Progenitor cell of endocrine pancreas (in vitro differentiated cells): ENCODE results near the gene TRAPPC4. TPM values are rescaled to one million over a fixed set of nuclear protein-coding genes. Genes with fewer than 3 reads are reported as not detected.
A peak's percentile ranks its signal among the peaks of the same experiment; 100 is the strongest.
"Not testable (repeated sequence)": the region's sequence is repeated elsewhere in the genome, so short reads cannot be mapped to it uniquely, and the experiment has no call there.

ENCODE experiments used
- DNase-seq: peaks from one replicate; pipeline ENCODE4 v3.0.0; 2021; ENCODE audit warnings: low spot score; ENCODE audit not compliant: unreplicated experiment
- H3K27ac Mint-ChIP-seq: 2 replicates; pipeline ENCODE4 v1.8.0; 2021; ENCODE audit warnings: mild to moderate bottlenecking, moderate library complexity, mixed read lengths
- H3K27me3 Mint-ChIP-seq: 2 replicates; pipeline ENCODE4 v1.8.0; 2021; ENCODE audit warnings: mixed read lengths
- H3K36me3 Mint-ChIP-seq: 2 replicates; pipeline ENCODE4 v1.8.0; 2022; ENCODE audit warnings: mixed read lengths; ENCODE audit not compliant: insufficient read depth
- H3K4me1 Mint-ChIP-seq: 2 replicates; pipeline ENCODE4 v1.8.0; 2021; ENCODE audit warnings: low read depth, mixed read lengths
- H3K4me3 Mint-ChIP-seq: 2 replicates; pipeline ENCODE4 v1.8.0; 2021; ENCODE audit warnings: low read depth, mild to moderate bottlenecking, moderate library complexity, mixed read lengths
- H3K9me3 Mint-ChIP-seq: 2 replicates; pipeline ENCODE4 v1.8.0; 2021; ENCODE audit warnings: low read depth, mixed read lengths
- long read RNA-seq: library from polyadenylated mRNA; unstranded; transcript quantifications from one replicate; pipeline ENCODE4 v2.0.0, GENCODE V29; 2020
- total RNA-seq: library from RNA; stranded (reverse); gene quantifications from 2 replicates; pipeline ENCODE4 v1.2.1, GENCODE V29; 2021
- TF ChIP-seq, protein P1 (sequence below): fragments of 200-600 bp; sonication (generic); IDR thresholded peaks from one replicate; pipeline ENCODE4 v1.5.0; 2021; ENCODE audit warnings: antibody characterized with exemption, mild to moderate bottlenecking; ENCODE audit not compliant: unreplicated experiment

The TRAPPC4 gene, protein sequence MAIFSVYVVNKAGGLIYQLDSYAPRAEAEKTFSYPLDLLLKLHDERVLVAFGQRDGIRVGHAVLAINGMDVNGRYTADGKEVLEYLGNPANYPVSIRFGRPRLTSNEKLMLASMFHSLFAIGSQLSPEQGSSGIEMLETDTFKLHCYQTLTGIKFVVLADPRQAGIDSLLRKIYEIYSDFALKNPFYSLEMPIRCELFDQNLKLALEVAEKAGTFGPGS
- total RNA-seq: 60.3 and 60.7 TPM in 2 replicates
- long read RNA-seq, transcript TRAPPC4-214 (5 exons, 1,759 nt): major isoform, 26 of 30 reads
- long read RNA-seq, partial matches to known transcripts: 0 of 30 reads
- long read RNA-seq, other reads (novel, unspliced or antisense): 2 of 30 reads

DNA sequence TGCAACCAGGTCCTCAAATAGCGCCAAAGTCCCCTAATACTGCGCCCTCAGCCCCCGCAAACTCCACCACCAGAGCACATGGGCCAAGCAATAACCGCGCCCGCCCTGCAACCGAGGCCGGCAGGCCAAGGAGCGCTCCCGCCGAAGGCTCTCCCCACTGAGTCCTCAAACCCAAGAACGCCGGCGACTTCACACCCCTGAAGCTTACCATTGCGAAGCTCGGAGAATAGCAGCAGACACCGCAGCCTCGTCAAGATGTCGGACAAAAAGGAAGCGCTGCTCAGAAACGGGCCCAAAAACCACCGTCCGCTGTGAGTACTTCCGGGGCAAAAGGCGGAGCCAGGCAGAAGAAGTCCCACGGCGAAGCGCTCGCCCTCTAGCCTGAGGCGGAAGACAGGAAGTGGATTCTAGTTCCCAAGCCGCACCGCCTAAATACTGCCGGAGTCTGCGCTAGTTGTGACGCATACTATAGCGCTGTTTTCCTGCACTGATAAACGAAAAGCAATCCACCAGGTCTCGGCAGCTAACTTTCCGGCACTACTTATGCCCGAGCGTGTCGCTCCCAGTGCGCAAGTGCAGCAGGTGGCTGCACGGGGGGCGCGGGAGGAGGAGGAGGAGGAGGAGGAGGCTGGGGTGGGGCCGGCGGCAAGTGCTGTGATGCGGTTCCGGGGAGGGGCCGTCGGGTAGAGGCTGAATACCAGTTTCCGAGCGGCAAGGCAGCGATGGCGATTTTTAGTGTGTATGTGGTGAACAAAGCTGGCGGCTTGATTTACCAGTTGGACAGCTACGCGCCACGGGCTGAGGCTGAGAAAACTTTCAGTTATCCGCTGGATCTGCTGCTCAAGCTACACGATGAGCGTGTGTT lies at the start of gene TRAPPC4, which contains the start of gene RPS25:
TSS of gene TRAPPC4 (plus strand) at position 693 of the 865 bp plus-strand sequence. CDS start at position 723, 30 bp downstream.
TSS of gene RPS25 (minus strand) at position 270 of the 865 bp plus-strand sequence. CDS start at position 211, 59 bp downstream.
- H3K9me3 Mint-ChIP-seq: no peaks in the 10 kb centered on the region
- peaks cover 28% of the 10 kb centered on the region for H3K36me3 Mint-ChIP-seq
- H3K27me3 Mint-ChIP-seq: no peaks in the 10 kb centered on the region
- TF ChIP-seq, protein P1, sequence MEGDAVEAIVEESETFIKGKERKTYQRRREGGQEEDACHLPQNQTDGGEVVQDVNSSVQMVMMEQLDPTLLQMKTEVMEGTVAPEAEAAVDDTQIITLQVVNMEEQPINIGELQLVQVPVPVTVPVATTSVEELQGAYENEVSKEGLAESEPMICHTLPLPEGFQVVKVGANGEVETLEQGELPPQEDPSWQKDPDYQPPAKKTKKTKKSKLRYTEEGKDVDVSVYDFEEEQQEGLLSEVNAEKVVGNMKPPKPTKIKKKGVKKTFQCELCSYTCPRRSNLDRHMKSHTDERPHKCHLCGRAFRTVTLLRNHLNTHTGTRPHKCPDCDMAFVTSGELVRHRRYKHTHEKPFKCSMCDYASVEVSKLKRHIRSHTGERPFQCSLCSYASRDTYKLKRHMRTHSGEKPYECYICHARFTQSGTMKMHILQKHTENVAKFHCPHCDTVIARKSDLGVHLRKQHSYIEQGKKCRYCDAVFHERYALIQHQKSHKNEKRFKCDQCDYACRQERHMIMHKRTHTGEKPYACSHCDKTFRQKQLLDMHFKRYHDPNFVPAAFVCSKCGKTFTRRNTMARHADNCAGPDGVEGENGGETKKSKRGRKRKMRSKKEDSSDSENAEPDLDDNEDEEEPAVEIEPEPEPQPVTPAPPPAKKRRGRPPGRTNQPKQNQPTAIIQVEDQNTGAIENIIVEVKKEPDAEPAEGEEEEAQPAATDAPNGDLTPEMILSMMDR: no peak
- peak; percentile 70 for DNase-seq
- peak within 1 kb of the TSS; percentile 100 for H3K27ac Mint-ChIP-seq
- H3K4me1 Mint-ChIP-seq: peaks cover 20% of the 10 kb centered on the region
- peak within 1 kb of the TSS; percentile 100 for H3K4me3 Mint-ChIP-seq

DNA sequence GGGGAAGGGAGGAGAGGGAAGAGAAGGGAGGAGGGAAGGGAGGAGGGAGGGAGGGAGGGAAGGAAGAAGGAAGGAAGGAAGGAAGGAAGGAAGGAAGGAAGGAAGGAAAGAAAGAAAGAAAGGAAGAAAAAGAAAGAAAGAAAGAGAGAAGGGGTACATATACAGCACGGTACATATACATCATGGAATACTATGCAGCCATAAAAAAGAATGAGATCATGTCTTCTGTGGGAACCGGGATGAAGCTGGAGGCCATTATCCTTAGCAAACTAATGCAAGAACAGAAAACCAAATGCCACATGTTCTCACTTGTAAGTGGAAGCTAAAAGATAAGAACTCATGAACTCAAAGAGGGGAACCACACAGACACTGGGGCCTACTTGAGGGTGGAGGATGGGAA lies 49.1 kb upstream of the TRAPPC4 start:
- H3K4me1 Mint-ChIP-seq, H3K4me3 Mint-ChIP-seq, DNase-seq, H3K27ac Mint-ChIP-seq, H3K36me3 Mint-ChIP-seq, H3K27me3 Mint-ChIP-seq, H3K9me3 Mint-ChIP-seq: not testable (repeated sequence)

DNA sequence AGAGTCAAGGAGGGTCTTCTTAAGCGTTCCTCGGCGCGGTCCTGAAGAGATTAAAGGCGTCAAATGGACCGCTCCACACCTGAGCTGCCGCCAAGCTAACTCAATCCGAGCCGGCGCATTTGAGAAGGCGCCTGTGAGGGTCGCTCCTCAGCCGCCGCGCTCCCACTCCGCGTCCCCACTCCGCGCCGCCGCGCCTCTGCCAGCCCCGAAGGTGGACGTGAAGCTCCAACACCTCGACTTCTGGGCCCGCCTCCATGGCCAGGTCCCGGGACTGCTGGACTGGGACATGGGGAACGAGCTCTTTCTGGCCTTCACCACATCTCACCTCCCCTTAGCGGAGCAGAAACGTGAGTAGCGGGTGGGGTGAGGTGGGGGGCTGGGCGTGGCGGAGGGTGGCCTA lies 46.9 kb upstream of the TRAPPC4 start, which contains the start of gene FOXR1:
TSS of gene FOXR1 (plus strand) at position 116 of the 400 bp plus-strand sequence. CDS start at position 287, 171 bp downstream.
- Mint-ChIP-seq H3K9me3 (peaks cover 4% of the 10 kb centered on the region), H3K4me3 (no peak within 1 kb of the TSS), H3K27ac (no peak within 1 kb of the TSS), H3K27me3 (peaks cover 6% of the 10 kb centered on the region), H3K4me1 (peaks cover 3% of the 10 kb centered on the region), H3K36me3 (peaks cover 3% of the 10 kb centered on the region)
- TF ChIP-seq, protein P1: no peak
- DNase-seq: no peak

- Mint-ChIP-seq H3K4me3 (no peak overlapping the region), H3K27ac (no peak overlapping the region), H3K27me3 (peaks cover 13% of the 10 kb centered on the region), H3K36me3 (peaks cover 3% of the 10 kb centered on the region), H3K9me3 (peaks cover 4% of the 10 kb centered on the region), H3K4me1 (peaks cover 3% of the 10 kb centered on the region)
- no peak for DNase-seq
- TF ChIP-seq, protein P1: no peak
Observed at GRCh38 chr11:118973985-118974384, 44.6 kb upstream of the TRAPPC4 start.

DNA sequence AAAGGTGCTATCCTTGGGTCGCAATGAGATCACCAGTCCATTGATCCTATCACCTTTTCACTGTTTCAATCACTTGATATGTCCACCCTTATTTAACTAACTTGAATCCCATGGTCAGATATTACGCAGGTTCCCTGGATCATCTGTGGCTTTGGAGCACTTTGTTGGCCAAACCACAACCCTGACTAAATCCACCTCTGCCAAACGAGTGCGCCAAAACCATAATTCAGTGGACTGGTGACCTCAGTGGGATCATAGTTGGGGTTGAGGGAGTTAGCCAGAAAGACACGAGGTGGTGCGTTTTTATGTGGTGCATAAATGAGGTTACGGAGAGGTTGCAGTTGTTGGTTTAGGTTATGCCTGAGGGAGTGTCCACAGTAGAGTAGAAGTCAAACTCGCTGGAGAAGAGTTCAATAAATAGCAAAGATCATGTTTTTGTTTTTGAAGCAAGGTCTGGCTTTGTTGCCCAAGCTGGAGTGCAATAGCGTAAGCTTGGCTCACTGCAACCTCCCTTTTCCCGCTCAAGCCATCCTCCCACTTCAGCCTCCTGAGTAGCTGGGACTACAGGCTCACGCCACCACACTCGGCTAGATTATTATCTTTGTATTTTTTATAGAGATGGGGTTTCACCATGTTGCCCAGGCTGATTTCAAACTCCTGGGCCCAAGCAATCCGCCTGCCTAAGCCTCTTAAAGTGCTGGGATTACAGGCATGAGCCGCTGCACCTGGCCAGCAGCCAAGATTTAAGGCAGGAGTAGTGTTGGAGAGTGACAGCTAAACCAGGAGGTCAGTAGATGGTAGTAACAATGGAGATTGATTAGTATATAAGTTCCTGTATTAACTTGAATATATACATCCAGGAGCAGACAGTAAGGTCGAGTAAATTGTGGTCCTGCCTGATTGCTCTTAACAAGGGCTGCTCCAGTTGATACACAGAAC lies 42.5 kb upstream of the TRAPPC4 start:
- TF ChIP-seq, protein P1: no peak
- no peak for DNase-seq
- Mint-ChIP-seq H3K4me1 (peaks cover 5% of the 10 kb centered on the region), H3K27ac (no peak overlapping the region), H3K9me3 (peaks cover 4% of the 10 kb centered on the region), H3K4me3 (no peak overlapping the region), H3K36me3 (peaks cover 3% of the 10 kb centered on the region), H3K27me3 (peaks cover 25% of the 10 kb centered on the region)
